ENCODE results near the gene DENND1A. TPM values are rescaled to one million over a fixed set of nuclear protein-coding genes. Genes with fewer than 3 reads are reported as not detected.

Gene DENND1A
- total and polyA plus RNA-seq, 2 experiments from 2014 or later, result 13.1 to 28.7 TPM

GRCh38 chr9:123465304-123465703, 464.6 kb downstream of the DENND1A start:
- no peak overlapping the region for H3K4me3 ChIP-seq
- peaks cover 13% of the 10 kb centered on the region for H3K4me1 Mint-ChIP-seq
- TF ChIP-seq POLR2AphosphoS5 (IDR thresholded peaks at IDR 0.05; ENCODE audit: low read depth), result no peak
- no peak for TF ChIP-seq REST (IDR thresholded peaks at IDR 0.05; ENCODE audit: unreplicated experiment)
- TF ChIP-seq ETS1 (IDR thresholded peaks at IDR 0.05), result no peak
- no peak for TF ChIP-seq STAT1 (IDR thresholded peaks at IDR 0.05; ENCODE audit: unreplicated experiment)
- TF ChIP-seq EZH2phosphoT487 (IDR thresholded peaks at IDR 0.05; ENCODE audit: unreplicated experiment), result no peak
- TF ChIP-seq CTCF (conservative IDR thresholded peaks at IDR 0.05; ENCODE audit: low read depth in 2 of 2), result no peak
- no peak for TF ChIP-seq CREB1 (CRISPR knock-in tag; IDR thresholded peaks at IDR 0.05; ENCODE audit: low read depth)
- no peak for TF ChIP-seq EZH2 (IDR thresholded peaks at IDR 0.05; ENCODE audit: low read depth, unreplicated experiment)
- TF ChIP-seq NANOG (IDR thresholded peaks at IDR 0.05; ENCODE audit: borderline replicate concordance), result no peak
- TF ChIP-seq JUNB (IDR thresholded peaks at IDR 0.05; ENCODE audit: unreplicated experiment), result no peak
- no peak for TF ChIP-seq ZNF462 (CRISPR knock-in tag; IDR thresholded peaks at IDR 0.05)
- no peak for TF ChIP-seq ZNF114 (CRISPR knock-in tag; IDR thresholded peaks at IDR 0.05)
- TF ChIP-seq ZNF331 (CRISPR knock-in tag; IDR thresholded peaks at IDR 0.05; ENCODE audit: low read depth), result no peak
- H3K9me3 Mint-ChIP-seq, result no peaks in the 10 kb centered on the region
- H4K20me1 ChIP-seq (replicated peaks; ENCODE audit: insufficient read depth), result 0 out of 2 replicates have a peak, but pooled peaks cover 4% of the 10 kb centered on the region
- no peak overlapping the region for H3K4me2 ChIP-seq
- H3K9me2 ChIP-seq (ENCODE audit: insufficient read depth), result peaks cover 3% of the 10 kb centered on the region; the same call in 1 of the 2 replicates
- DNase-seq (ENCODE audit: low spot score), result no peak
- H2AFZ ChIP-seq, result no peak overlapping the region
- no peaks in the 10 kb centered on the region for H3K27me3 ChIP-seq (ENCODE audit: insufficient read depth)
- no peak overlapping the region for H3K27ac Mint-ChIP-seq
- no peak overlapping the region for H3K4me3 Mint-ChIP-seq
- H3K4me1 ChIP-seq (ENCODE audit: insufficient read depth), result no peaks in the 10 kb centered on the region
- H3K79me2 ChIP-seq (replicated peaks; ENCODE audit: insufficient read depth), result no peaks in the 10 kb centered on the region
- ATAC-seq, result no peak
- H3K27ac ChIP-seq (ENCODE audit: low read depth), result no peak overlapping the region
- H3F3A ChIP-seq (replicated peaks; ENCODE audit: low read depth), result no peaks in the 10 kb centered on the region
- H3K36me3 ChIP-seq (ENCODE audit: insufficient read depth), result no peaks in the 10 kb centered on the region
- H3K36me3 Mint-ChIP-seq (ENCODE audit: low read depth), result no peaks in the 10 kb centered on the region
- peaks cover 2% of the 10 kb centered on the region for H3K27me3 Mint-ChIP-seq (ENCODE audit: insufficient read depth, low read depth, poor library complexity)
